Measurements from ENCODE around the gene TMEM81.
A peak's percentile ranks its signal among the peaks of the same experiment; 100 is the strongest.

The TMEM81 gene

GRCh38 chr1:205076245-205076761 is 8.0 kb downstream of the TMEM81 start:
- no peak for DNase-seq

GRCh38 chr1:205075642-205076155 is 8.6 kb downstream of the TMEM81 start:
- DNase-seq = no peak

- DNase-seq = no peak
Measured at GRCh38 chr1:205074513-205074912, 9.7 kb downstream of the TMEM81 start.

- DNase-seq = no peak
Measured at GRCh38 chr1:205074084-205074483, 10.2 kb downstream of the TMEM81 start.

- no peak for DNase-seq
Measured at GRCh38 chr1:205073511-205073910, 10.7 kb downstream of the TMEM81 start.

- no peak for DNase-seq
Measured at GRCh38 chr1:205072881-205073280, 11.4 kb downstream of the TMEM81 start.

- DNase-seq = no peak
Measured at GRCh38 chr1:205072286-205072685, 12.0 kb downstream of the TMEM81 start.

GRCh38 chr1:205071801-205072200 is 12.5 kb downstream of the TMEM81 start:
- DNase-seq = no peak

- no peak for DNase-seq
Measured at GRCh38 chr1:205071028-205071409, 13.2 kb downstream of the TMEM81 start.

GRCh38 chr1:205069371-205070125 is 14.7 kb downstream of the TMEM81 start:
- DNase-seq = no peak

- DNase-seq = no peak
Measured at GRCh38 chr1:205068457-205069040, 15.7 kb downstream of the TMEM81 start.

- DNase-seq = no peak
Measured at GRCh38 chr1:205068001-205068400, 16.3 kb downstream of the TMEM81 start.

- DNase-seq = no peak
Measured at GRCh38 chr1:205067031-205067430, 17.2 kb downstream of the TMEM81 start.

GRCh38 chr1:205066141-205066818 is 18.0 kb downstream of the TMEM81 start:
- no peak for DNase-seq

- DNase-seq = no peak
Measured at GRCh38 chr1:205065666-205066065, 18.6 kb downstream of the TMEM81 start.

GRCh38 chr1:205064741-205065316 is 19.4 kb downstream of the TMEM81 start:
- no peak for DNase-seq

GRCh38 chr1:205064301-205064700 is 20.0 kb downstream of the TMEM81 start:
- no peak for DNase-seq

- DNase-seq = no peak
Measured at GRCh38 chr1:205062895-205063294, 21.4 kb downstream of the TMEM81 start.

- no peak for DNase-seq
Measured at GRCh38 chr1:205062319-205062718, 21.9 kb downstream of the TMEM81 start.

GRCh38 chr1:205061665-205062069 is 22.6 kb downstream of the TMEM81 start:
- peak; percentile 69 for DNase-seq

- DNase-seq = no peak
Measured at GRCh38 chr1:205061227-205061626, 23.0 kb downstream of the TMEM81 start.

GRCh38 chr1:205060746-205061145 is 23.5 kb downstream of the TMEM81 start:
- no peak for DNase-seq

- no peak for DNase-seq
Measured at GRCh38 chr1:205059660-205060059, 24.6 kb downstream of the TMEM81 start.

Measured in NCI-H1105 (cell line).